HepG2 (cell line): Measurements from ENCODE around the gene GEMIN4.

ENCODE experiments used
- CC2D1A ChIP-seq: sonication (generic); formaldehyde crosslinking; IDR thresholded peaks from 2 replicates; pipeline ENCODE4 v1.8.1; 2023; ENCODE audit warnings: mild to moderate bottlenecking, missing genetic modification reagents
- CTCF ChIP-seq: sonication (generic); formaldehyde crosslinking; IDR thresholded peaks from 2 replicates; pipeline ENCODE4 v1.5.0; 2020; ENCODE audit warnings: mild to moderate bottlenecking, missing genetic modification reagents, moderate library complexity
- IRF9 ChIP-seq: sonication (generic); formaldehyde crosslinking; IDR thresholded peaks from 2 replicates; pipeline ENCODE4 v1.8.0; 2022; ENCODE audit warnings: missing genetic modification reagents, mild to moderate bottlenecking, borderline replicate concordance
- MTA3 ChIP-seq: sonication (generic); formaldehyde crosslinking; IDR thresholded peaks from 2 replicates; pipeline ENCODE4 v1.4.0; 2020; ENCODE audit warnings: missing genetic modification reagents
- POLR2AphosphoS5 ChIP-seq: IDR thresholded peaks from 2 replicates; pipeline ENCODE4 v1.6.1; 2012; ENCODE audit warnings: low read depth, low read length
- REST ChIP-seq, 2 experiments: IDR thresholded peaks; 2 replicates each; pipeline ENCODE4 v1.6.1; 2011 to 2012; ENCODE audit warnings: low read length in 2 of 2, borderline replicate concordance in 1 of 2, low read depth in 1 of 2, mild to moderate bottlenecking in 1 of 2, moderate library complexity in 1 of 2
- SMC3 ChIP-seq: IDR thresholded peaks from 2 replicates; pipeline ENCODE4 v1.6.1; 2011; ENCODE audit warnings: low read length, improper control_type of control experiment
- SUZ12 ChIP-seq: fragments of 150-350 bp; IDR thresholded peaks from 2 replicates; pipeline ENCODE4 v1.6.1; 2014; ENCODE audit warnings: low read depth, low read length
- ZNF296 ChIP-seq: sonication (generic); formaldehyde crosslinking; conservative IDR thresholded peaks from 2 replicates; pipeline ENCODE4 v1.5.0; 2020; ENCODE audit warnings: mild to moderate bottlenecking, missing genetic modification reagents
- ZSCAN29 ChIP-seq: sonication (generic); formaldehyde crosslinking; conservative IDR thresholded peaks from 2 replicates; pipeline ENCODE4 v1.4.0; 2020; ENCODE audit warnings: mild to moderate bottlenecking, missing genetic modification reagents

GRCh38 chr17:796609-797008 lies 44.5 kb upstream of the GEMIN4 start:
- TF ChIP-seq REST (IDR thresholded peaks at IDR 0.05; ENCODE audit: borderline replicate concordance in 1 of 2, low read depth in 1 of 2, low read length in 2 of 2) (no peak), CC2D1A (CRISPR knock-in tag) (no peak), MTA3 (CRISPR knock-in tag) (no peak), IRF9 (CRISPR knock-in tag) (no peak), SUZ12 (no peak), ZSCAN29 (CRISPR knock-in tag) (no peak), POLR2AphosphoS5 (no peak), CTCF (CRISPR knock-in tag) (no peak), ZNF296 (no peak), SMC3 (no peak)
